Thoracic aorta (tissue), 2 donors: ENCODE results near the gene PHACTR4. TPM values are rescaled to one million over a fixed set of nuclear protein-coding genes. Genes with fewer than 3 reads are reported as not detected.

Source experiments
- ATAC-seq: fragments of 150-250 bp; one replicate; pipeline ENCODE4 v1.8.0; 2017; ENCODE audit warnings: low read depth; ENCODE audit not compliant: insufficient number of reproducible peaks, low FRiP score
- DNase-seq: peaks from one replicate; pipeline ENCODE4 v3.0.0-alpha.2; 2020; ENCODE audit warnings: low spot score
- H3K27ac ChIP-seq, 2 donors: fragments of 200-600 bp; sonication (generic); 1 replicate in 1 of 2; 2 replicates in 1 of 2; pipeline ENCODE4 v1.5.1; 2016; ENCODE audit warnings: mild to moderate bottlenecking in 2 of 2, moderate library complexity in 2 of 2
- H3K27me3 ChIP-seq: fragments of 200-600 bp; sonication (generic); replicated peaks from 2 replicates; pipeline ENCODE4 v1.6.0; 2016; ENCODE audit warnings: mild to moderate bottlenecking; ENCODE audit not compliant: insufficient read depth
- H3K36me3 ChIP-seq: fragments of 200-600 bp; sonication (generic); one replicate; pipeline ENCODE4 v1.5.1; 2016
- H3K4me1 ChIP-seq, 2 donors: fragments of 200-600 bp; sonication (generic); 1 replicate in 1 of 2; 2 replicates in 1 of 2; pipeline versions ENCODE4 v1.5.1 to v1.6.0; 2016; ENCODE audit warnings: low read depth in 2 of 2, mild to moderate bottlenecking in 1 of 2; ENCODE audit not compliant: control insufficient read depth in 1 of 2
- H3K4me3 ChIP-seq: fragments of 200-600 bp; sonication (generic); 2 replicates; pipeline ENCODE4 v1.5.1; 2016; ENCODE audit warnings: mild to moderate bottlenecking
- H3K9me3 ChIP-seq: fragments of 200-600 bp; sonication (generic); 2 replicates; pipeline ENCODE4 v1.5.1; 2016
- total RNA-seq, 2 donors: library from RNA; depleted of rRNA; stranded (reverse); fragments of >200 nt; gene quantifications; one replicate each; pipeline versions ENCODE4 v1.1.0 to v1.2.3, GENCODE V29; 2016
- TF ChIP-seq, protein P1 (sequence below): fragments of 200-600 bp; sonication (generic); IDR thresholded peaks from one replicate; pipeline ENCODE4 v1.5.1; 2019; ENCODE audit warnings: antibody characterized with exemption

PHACTR4 gene
- total RNA-seq, 2 donors from 2014 or later, result 17.6 to 30.8 TPM

GRCh38 chr1:28426831-28427230 is 57.3 kb downstream of the PHACTR4 start:
- TF ChIP-seq, protein P1, sequence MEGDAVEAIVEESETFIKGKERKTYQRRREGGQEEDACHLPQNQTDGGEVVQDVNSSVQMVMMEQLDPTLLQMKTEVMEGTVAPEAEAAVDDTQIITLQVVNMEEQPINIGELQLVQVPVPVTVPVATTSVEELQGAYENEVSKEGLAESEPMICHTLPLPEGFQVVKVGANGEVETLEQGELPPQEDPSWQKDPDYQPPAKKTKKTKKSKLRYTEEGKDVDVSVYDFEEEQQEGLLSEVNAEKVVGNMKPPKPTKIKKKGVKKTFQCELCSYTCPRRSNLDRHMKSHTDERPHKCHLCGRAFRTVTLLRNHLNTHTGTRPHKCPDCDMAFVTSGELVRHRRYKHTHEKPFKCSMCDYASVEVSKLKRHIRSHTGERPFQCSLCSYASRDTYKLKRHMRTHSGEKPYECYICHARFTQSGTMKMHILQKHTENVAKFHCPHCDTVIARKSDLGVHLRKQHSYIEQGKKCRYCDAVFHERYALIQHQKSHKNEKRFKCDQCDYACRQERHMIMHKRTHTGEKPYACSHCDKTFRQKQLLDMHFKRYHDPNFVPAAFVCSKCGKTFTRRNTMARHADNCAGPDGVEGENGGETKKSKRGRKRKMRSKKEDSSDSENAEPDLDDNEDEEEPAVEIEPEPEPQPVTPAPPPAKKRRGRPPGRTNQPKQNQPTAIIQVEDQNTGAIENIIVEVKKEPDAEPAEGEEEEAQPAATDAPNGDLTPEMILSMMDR, result no peak
- Histone ChIP-seq H3K4me3 (no peak overlapping the region), H3K4me1 (no peaks in the 10 kb centered on the region), H3K36me3 (no peaks in the 10 kb centered on the region), H3K27me3 (no peaks in the 10 kb centered on the region), H3K27ac (no peak overlapping the region), H3K9me3 (no peaks in the 10 kb centered on the region)
- DNase-seq, result no peak
- no peak for ATAC-seq

DNA sequence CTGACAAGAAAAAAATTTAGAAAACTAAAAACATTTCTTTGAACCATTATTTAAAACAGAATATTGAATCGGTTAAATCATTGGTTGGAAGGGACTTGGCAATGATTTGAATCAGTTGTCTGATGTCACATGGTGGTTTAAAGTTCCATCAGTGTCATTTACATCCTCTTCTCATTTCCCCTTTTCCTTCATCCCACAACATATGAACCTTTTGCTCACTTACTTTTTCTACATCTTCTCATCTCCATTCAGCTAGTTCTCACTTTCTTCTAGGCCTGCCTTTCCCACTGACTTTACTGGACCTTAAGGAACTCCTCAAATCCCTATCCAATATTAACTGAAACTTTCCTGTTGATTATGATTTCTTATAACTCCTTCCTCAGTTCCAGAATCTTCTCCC is 58.5 kb downstream of the PHACTR4 start:
- DNase-seq, result no peak
- TF ChIP-seq, protein P1, result no peak
- no peaks in the 10 kb centered on the region for H3K27me3 ChIP-seq
- no peak overlapping the region for H3K4me3 ChIP-seq
- no peaks in the 10 kb centered on the region for H3K9me3 ChIP-seq
- H3K36me3 ChIP-seq, result no peaks in the 10 kb centered on the region
- peaks cover 0 to 2% of the 10 kb centered on the region in 2 donors for H3K4me1 ChIP-seq
- no peak for ATAC-seq
- H3K27ac ChIP-seq, result no peak overlapping the region

- TF ChIP-seq, protein P1, result no peak
- H3K27me3 ChIP-seq, result no peaks in the 10 kb centered on the region
- ATAC-seq, result no peak
- H3K36me3 ChIP-seq, result no peaks in the 10 kb centered on the region
- H3K4me3 ChIP-seq, result no peak overlapping the region
- H3K4me1 ChIP-seq, result peaks cover 3 to 12% of the 10 kb centered on the region in 2 donors
- H3K9me3 ChIP-seq, result no peaks in the 10 kb centered on the region
- no peak for DNase-seq
- H3K27ac ChIP-seq, result no peak overlapping the region
Observed at GRCh38 chr1:28428990-28429520, 59.5 kb downstream of the PHACTR4 start.

DNA sequence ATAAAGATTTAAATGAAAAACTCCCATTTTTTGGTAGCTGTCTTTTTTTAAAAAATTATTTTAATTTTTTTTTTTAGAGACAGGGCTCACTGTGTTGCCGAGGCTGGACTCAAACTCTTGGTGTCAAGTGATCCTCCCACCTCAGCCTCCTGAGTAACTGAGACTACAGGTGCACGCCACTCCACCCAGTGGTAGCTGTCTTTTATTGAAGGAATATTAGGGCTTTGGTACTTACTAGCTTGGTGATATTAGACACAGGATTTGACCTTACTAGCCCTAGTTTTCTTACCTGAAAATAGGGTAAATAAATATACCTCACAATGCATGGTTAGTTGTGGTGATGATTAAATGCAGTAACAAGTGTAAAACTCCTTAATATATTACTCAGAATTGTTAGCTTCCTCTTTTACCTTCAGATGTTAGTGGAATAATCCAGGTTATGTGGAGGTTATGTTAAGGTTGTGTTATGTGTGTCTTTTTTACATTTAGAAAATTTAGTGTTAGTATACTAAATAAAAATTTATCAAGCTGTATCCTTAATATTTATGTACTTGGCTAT is 66.8 kb downstream of the PHACTR4 start:
- H3K36me3 ChIP-seq, result no peaks in the 10 kb centered on the region
- H3K4me1 ChIP-seq, result peaks cover 20 to 42% of the 10 kb centered on the region in 2 donors
- DNase-seq (no peak), ATAC-seq (no peak)
- H3K27ac ChIP-seq, result peak overlapping the region in 1 of 2 donors; percentile 72
- H3K9me3 ChIP-seq, result no peaks in the 10 kb centered on the region
- TF ChIP-seq, protein P1, result no peak
- no peak overlapping the region for H3K4me3 ChIP-seq
- no peaks in the 10 kb centered on the region for H3K27me3 ChIP-seq

DNA sequence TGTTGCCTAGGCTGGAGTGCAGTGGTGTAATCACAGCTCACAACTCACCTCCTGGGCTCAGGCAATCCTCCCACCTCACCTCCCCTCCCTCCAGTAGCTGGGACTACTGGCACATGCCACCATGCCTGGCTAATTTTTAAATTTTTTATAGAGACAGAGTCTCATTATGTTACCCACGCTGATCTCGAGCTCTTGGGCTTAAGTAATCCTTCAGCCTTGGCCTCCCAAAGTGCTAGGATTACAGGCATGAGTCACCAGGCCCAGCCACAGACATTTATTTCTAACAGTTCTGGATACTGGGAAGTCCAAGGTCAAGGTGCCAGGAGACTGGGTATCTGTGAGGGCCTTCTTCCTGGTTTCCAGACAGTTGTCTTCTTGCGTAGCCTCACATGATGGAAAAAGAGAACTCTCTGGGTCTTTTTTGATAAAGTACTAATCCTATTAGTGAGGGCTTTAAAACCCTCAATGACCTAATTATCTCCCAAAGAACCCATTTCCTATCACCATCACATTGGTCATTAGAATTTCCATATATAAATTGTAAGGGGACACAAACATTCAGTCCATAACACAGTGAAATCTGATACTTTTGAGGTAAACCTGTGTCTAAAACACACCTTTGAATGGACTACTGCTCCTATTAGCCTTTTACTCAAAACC is 67.9 kb downstream of the PHACTR4 start:
- Histone ChIP-seq H3K27me3 (no peaks in the 10 kb centered on the region), H3K4me1 (peaks cover 20 to 42% of the 10 kb centered on the region in 2 donors), H3K4me3 (peak overlapping the region; percentile 71), H3K9me3 (no peaks in the 10 kb centered on the region), H3K36me3 (no peaks in the 10 kb centered on the region), H3K27ac (peak overlapping the region; percentile 72 to 76)
- ATAC-seq, result peak; percentile 72
- TF ChIP-seq, protein P1, result no peak
- peak; percentile 9 for DNase-seq
